ENCODE measurements around the gene AXL. TPM values are rescaled to one million over a fixed set of nuclear protein-coding genes. Genes with fewer than 3 reads are reported as not detected.

AXL gene
- total RNA-seq (10 to 100 TPM in 4 of 10 donors, 1 to 10 TPM in 6; 6.5 to 22.8 (median 9.8) TPM), polyA plus RNA-seq (10 to 100 TPM in 1 of 2 donors, 1 to 10 TPM in 1; 7.9 to 13.0 TPM)
- long read RNA-seq, donor 1, partial matches to known transcripts: 10 of 11 reads
- long read RNA-seq, donor 1, other reads (novel, unspliced or antisense): 0 of 11 reads
- long read RNA-seq, donor 2, full-length matches to known transcripts: 3 of 12 reads
- long read RNA-seq, donor 2, partial matches to known transcripts: 8 of 12 reads
- long read RNA-seq, donor 2, other reads (novel, unspliced or antisense): 1 of 12 reads
- long read RNA-seq, donor 3, partial matches to known transcripts: 20 of 22 reads
- long read RNA-seq, donor 3, other reads (novel, unspliced or antisense): 0 of 22 reads

DNA sequence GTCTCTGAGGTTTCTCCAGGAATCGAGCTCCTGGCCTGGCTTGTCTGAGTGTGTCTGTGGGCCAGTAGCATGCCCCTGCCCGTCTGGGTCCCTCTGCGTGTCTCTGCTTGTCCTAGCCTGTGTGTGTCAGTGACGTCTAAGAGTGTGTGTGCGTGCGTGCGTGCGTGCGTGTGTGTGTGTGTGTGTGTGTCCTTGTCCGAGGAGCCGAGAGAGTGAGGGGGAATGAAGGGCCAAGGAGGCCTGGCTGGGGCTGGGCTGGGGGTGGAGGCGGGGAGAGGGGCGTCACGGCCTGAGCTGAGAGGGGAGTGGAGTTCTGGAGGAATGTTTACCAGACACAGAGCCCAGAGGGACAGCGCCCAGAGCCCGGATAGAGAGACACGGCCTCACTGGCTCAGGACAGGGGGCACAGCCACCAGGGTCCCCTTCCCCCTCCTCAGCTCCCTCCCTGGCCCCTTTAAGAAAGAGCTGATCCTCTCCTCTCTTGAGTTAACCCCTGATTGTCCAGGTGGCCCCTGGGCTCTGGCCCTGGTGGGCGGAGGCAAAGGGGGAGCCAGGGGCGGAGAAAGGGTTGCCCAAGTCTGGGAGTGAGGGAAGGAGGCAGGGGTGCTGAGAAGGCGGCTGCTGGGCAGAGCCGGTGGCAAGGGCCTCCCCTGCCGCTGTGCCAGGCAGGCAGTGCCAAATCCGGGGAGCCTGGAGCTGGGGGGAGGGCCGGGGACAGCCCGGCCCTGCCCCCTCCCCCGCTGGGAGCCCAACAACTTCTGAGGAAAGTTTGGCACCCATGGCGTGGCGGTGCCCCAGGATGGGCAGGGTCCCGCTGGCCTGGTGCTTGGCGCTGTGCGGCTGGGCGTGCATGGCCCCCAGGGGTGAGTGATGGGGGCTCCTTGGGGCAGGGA lies at the start of gene AXL:
TSS of gene AXL (plus strand) at position 609 of the 893 bp plus-strand sequence. CDS start at position 779, 170 bp downstream.
- WGBS, 2 donors: 3 to 6% methylated on average over 27 to 32 of the region's 32 CpGs
- Histone ChIP-seq H3K9me3 (no peaks in the 10 kb centered on the region), H3K4me1 (peaks cover 0 to 23% (median 3%) of the 10 kb centered on the region in 9 donors), H3K27me3 (peaks cover 0 to 31% (median 5%) of the 10 kb centered on the region in 7 donors), H3K27ac (peak within 1 kb of the TSS; percentile 60 to 96 (median 93)), H3K4me3 (peak within 1 kb of the TSS; percentile 12 to 70 (median 65)), H3K36me3 (peaks cover 0 to 16% (median 0%) of the 10 kb centered on the region in 9 donors)
- ATAC-seq (peak; percentile 72 to 91 (median 84)), DNase-seq (peak; percentile 81 to 82)
- intact Hi-C loops (cut with DNase I): loop anchor here in 1 of 10 donors (5.0 kb wide), 1 partner anchor 33 kb away; no protein-coding TSS in a partner anchor
- TF ChIP-seq, protein P1, sequence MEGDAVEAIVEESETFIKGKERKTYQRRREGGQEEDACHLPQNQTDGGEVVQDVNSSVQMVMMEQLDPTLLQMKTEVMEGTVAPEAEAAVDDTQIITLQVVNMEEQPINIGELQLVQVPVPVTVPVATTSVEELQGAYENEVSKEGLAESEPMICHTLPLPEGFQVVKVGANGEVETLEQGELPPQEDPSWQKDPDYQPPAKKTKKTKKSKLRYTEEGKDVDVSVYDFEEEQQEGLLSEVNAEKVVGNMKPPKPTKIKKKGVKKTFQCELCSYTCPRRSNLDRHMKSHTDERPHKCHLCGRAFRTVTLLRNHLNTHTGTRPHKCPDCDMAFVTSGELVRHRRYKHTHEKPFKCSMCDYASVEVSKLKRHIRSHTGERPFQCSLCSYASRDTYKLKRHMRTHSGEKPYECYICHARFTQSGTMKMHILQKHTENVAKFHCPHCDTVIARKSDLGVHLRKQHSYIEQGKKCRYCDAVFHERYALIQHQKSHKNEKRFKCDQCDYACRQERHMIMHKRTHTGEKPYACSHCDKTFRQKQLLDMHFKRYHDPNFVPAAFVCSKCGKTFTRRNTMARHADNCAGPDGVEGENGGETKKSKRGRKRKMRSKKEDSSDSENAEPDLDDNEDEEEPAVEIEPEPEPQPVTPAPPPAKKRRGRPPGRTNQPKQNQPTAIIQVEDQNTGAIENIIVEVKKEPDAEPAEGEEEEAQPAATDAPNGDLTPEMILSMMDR (IDR thresholded peaks at IDR 0.05): no peak

DNA sequence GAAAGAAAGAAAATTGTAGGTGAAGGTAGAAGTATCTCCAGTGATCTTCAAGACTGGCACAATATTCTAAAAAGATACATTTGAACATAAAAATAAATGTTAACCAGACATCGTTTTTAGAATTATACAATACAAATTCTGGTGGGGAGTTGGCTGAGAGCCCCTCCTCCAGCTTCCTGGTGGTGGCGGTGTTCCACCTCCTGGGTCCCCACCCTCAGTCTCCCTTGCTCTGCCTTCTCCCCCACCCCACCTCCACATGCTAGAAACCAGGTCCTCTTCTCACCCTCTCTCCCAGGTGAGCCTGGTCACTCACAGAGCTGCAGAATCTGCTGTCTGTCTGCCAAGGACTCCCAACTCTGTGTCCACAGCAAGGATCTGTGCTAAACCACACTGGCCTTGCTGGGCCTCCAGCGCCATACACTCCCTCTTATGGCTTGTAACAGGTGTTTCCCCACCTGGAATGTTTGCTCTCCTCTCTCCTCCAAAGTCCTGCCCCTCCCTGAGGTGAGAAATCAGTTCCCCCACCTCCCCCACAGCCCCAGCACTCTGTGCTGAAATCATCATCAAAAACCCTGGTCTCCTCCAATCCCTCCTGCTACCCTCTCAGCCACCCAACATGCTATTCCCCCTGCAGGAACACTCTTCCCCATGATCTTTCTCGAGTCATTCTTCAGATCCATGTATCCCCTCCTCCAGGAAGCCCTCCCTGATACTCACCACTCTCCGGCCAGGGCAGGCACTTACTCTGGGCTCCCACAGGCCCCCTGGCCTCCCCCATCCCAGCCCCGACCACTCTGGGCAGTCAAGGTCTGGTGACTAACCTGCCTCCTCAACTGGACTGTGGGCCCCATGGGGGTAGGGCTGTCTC lies 46.5 kb upstream of the AXL start:
- no peak for DNase-seq
- Histone ChIP-seq H3K27me3 (peaks cover 0 to 16% (median 4%) of the 10 kb centered on the region in 7 donors), H3K4me3 (no peak overlapping the region), H3K4me1 (peaks cover 0 to 18% (median 0%) of the 10 kb centered on the region in 9 donors), H3K27ac (no peak overlapping the region), H3K9me3 (no peaks in the 10 kb centered on the region), H3K36me3 (no peaks in the 10 kb centered on the region)
- TF ChIP-seq, protein P1 (IDR thresholded peaks at IDR 0.05): no peak
- WGBS, 2 donors: 64 to 68% methylated on average over 6 of the region's 6 CpGs
- intact Hi-C loops (cut with DNase I): no loop called here
- ATAC-seq: no peak

DNA sequence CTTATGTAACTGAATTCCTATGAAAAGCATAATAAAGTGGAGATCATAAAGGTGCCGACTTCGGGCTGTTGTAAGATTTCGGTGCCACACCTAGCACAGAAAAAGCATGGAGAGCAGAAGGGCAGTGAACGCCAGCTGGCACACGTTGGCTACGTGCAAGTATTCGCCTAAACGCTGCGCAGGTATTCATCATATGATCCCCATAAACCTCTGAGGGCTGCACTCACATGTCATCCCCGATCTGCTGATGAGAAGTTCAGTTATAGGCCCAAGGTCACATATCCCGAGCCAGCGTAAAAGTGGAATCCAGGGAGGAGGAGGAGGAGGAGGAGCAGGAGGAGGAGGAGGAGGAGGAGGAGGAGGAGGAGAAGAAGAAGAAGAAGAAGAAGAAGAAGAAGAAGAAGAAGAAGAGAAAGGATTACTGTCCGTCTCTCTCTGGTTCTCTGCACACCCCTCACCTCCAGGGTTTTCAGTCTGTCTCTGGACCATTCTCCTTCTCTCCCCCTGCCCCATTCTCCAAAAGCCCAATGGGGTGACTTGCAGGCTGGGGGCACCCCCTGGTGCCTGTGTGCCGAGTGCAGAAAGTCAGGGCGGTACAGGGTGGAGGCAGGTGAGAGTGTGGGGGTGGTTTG lies 44.6 kb upstream of the AXL start:
- Histone ChIP-seq H3K27ac (no peak overlapping the region), H3K9me3 (no peaks in the 10 kb centered on the region), H3K4me1 (peaks cover 0 to 18% (median 0%) of the 10 kb centered on the region in 9 donors), H3K27me3 (peaks cover 0 to 16% (median 4%) of the 10 kb centered on the region in 7 donors), H3K4me3 (no peak overlapping the region), H3K36me3 (no peaks in the 10 kb centered on the region)
- WGBS, 2 donors: 84 to 87% methylated on average over 15 of the region's 15 CpGs
- DNase-seq: no peak
- ATAC-seq: no peak
- TF ChIP-seq, protein P1 (IDR thresholded peaks at IDR 0.05): no peak
- intact Hi-C loops (cut with DNase I): no loop called here

All from heart right ventricle (tissue), 16 donors.